ENCODE measurements around the gene SCAF1. TPM values are rescaled to one million over a fixed set of nuclear protein-coding genes. Genes with fewer than 3 reads are reported as not detected.

The SCAF1 gene
- total and polyA plus RNA-seq, 2 experiments from 2014 or later, result 19.7 to 53.7 TPM

GRCh38 chr19:49624967-49625910 lies 16.8 kb upstream of the SCAF1 start:
- Histone ChIP-seq H3K4me2 (no peak overlapping the region), H3K4me3 (no peak overlapping the region), H4K20me1 (replicated peaks; ENCODE audit: insufficient read depth) (peaks cover 18% of the 10 kb centered on the region), H3F3A (replicated peaks; ENCODE audit: low read depth) (peaks cover 25% of the 10 kb centered on the region), H3K4me1 (ENCODE audit: insufficient read depth) (no peaks in the 10 kb centered on the region), H3K27me3 (ENCODE audit: insufficient read depth) (no peaks in the 10 kb centered on the region), H3K36me3 (ENCODE audit: insufficient read depth) (peaks cover 8% of the 10 kb centered on the region; the same call in 1 of the 2 replicates), H2AFZ (no peak overlapping the region), H3K9me2 (ENCODE audit: insufficient read depth) (no peaks in the 10 kb centered on the region), H3K27ac (ENCODE audit: low read depth) (no peak overlapping the region), H3K79me2 (replicated peaks; ENCODE audit: insufficient read depth) (peaks cover 6% of the 10 kb centered on the region)
- Mint-ChIP-seq H3K27me3 (ENCODE audit: insufficient read depth, low read depth, poor library complexity) (peaks cover 18% of the 10 kb centered on the region), H3K4me1 (no peaks in the 10 kb centered on the region; the same call in 2 of the 3 replicates), H3K4me3 (no peak overlapping the region), H3K27ac (no peak overlapping the region), H3K36me3 (ENCODE audit: low read depth) (peaks cover 55% of the 10 kb centered on the region), H3K9me3 (no peaks in the 10 kb centered on the region)
- TF ChIP-seq, protein P1, sequence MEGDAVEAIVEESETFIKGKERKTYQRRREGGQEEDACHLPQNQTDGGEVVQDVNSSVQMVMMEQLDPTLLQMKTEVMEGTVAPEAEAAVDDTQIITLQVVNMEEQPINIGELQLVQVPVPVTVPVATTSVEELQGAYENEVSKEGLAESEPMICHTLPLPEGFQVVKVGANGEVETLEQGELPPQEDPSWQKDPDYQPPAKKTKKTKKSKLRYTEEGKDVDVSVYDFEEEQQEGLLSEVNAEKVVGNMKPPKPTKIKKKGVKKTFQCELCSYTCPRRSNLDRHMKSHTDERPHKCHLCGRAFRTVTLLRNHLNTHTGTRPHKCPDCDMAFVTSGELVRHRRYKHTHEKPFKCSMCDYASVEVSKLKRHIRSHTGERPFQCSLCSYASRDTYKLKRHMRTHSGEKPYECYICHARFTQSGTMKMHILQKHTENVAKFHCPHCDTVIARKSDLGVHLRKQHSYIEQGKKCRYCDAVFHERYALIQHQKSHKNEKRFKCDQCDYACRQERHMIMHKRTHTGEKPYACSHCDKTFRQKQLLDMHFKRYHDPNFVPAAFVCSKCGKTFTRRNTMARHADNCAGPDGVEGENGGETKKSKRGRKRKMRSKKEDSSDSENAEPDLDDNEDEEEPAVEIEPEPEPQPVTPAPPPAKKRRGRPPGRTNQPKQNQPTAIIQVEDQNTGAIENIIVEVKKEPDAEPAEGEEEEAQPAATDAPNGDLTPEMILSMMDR (conservative IDR thresholded peaks at IDR 0.05; ENCODE audit: low read depth in 2 of 2), result peak in 1 of 2 experiments; percentile 10; a peak in 1 of 4 replicates
- TF ChIP-seq EZH2phosphoT487 (IDR thresholded peaks at IDR 0.05; ENCODE audit: unreplicated experiment) (no peak), CREB1 (CRISPR knock-in tag; IDR thresholded peaks at IDR 0.05; ENCODE audit: low read depth) (no peak), POLR2AphosphoS5 (IDR thresholded peaks at IDR 0.05; ENCODE audit: low read depth) (no peak), JUNB (IDR thresholded peaks at IDR 0.05; ENCODE audit: unreplicated experiment) (no peak), STAT1 (IDR thresholded peaks at IDR 0.05; ENCODE audit: unreplicated experiment) (no peak)
- ATAC-seq (peak; percentile 31), DNase-seq (ENCODE audit: low spot score) (no peak)

DNA sequence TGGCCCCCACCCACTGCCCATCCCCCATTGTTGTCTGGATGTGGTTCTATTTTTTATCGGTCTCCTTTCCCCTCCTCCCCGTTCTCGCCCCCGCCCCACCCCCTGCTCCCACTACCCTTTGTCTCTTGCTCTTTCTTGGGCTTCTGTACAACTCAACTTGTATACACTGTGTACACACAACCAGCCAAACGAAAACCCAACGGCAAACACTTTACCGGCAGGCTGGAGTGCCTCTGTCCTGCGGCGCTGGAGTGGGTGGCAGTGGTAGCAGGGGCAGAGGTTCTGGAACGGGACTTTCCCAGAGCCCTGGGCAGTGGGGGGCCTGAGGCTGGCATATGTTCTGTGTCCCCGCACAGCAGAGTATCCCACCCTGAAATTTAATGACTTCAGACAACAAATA lies 15.8 kb upstream of the SCAF1 start:
- Histone ChIP-seq H3K79me2 (replicated peaks; ENCODE audit: insufficient read depth) (peaks cover 6% of the 10 kb centered on the region), H2AFZ (no peak overlapping the region), H4K20me1 (replicated peaks; ENCODE audit: insufficient read depth) (peaks cover 21% of the 10 kb centered on the region), H3K4me3 (no peak overlapping the region), H3K4me1 (ENCODE audit: insufficient read depth) (peaks cover 5% of the 10 kb centered on the region; the same call in 1 of the 2 replicates), H3K27me3 (ENCODE audit: insufficient read depth) (no peaks in the 10 kb centered on the region), H3F3A (replicated peaks; ENCODE audit: low read depth) (peaks cover 29% of the 10 kb centered on the region), H3K9me2 (ENCODE audit: insufficient read depth) (no peaks in the 10 kb centered on the region), H3K27ac (ENCODE audit: low read depth) (no peak overlapping the region), H3K36me3 (ENCODE audit: insufficient read depth) (peaks cover 7% of the 10 kb centered on the region; the same call in 1 of the 2 replicates), H3K4me2 (no peak overlapping the region)
- Mint-ChIP-seq H3K27ac (no peak overlapping the region), H3K27me3 (ENCODE audit: insufficient read depth, low read depth, poor library complexity) (peaks cover 18% of the 10 kb centered on the region), H3K4me3 (no peak overlapping the region), H3K9me3 (no peaks in the 10 kb centered on the region), H3K4me1 (peaks cover 7% of the 10 kb centered on the region), H3K36me3 (ENCODE audit: low read depth) (peaks cover 52% of the 10 kb centered on the region)
- DNase-seq (ENCODE audit: low spot score) (no peak), ATAC-seq (no peak)
- no peak for TF ChIP-seq ZNF114 (CRISPR knock-in tag; IDR thresholded peaks at IDR 0.05)
- no peak for TF ChIP-seq NANOG (IDR thresholded peaks at IDR 0.05; ENCODE audit: borderline replicate concordance)
- no peak for TF ChIP-seq POLR2AphosphoS5 (IDR thresholded peaks at IDR 0.05; ENCODE audit: low read depth)
- no peak for TF ChIP-seq STAT1 (IDR thresholded peaks at IDR 0.05; ENCODE audit: unreplicated experiment)
- no peak for TF ChIP-seq REST (IDR thresholded peaks at IDR 0.05; ENCODE audit: unreplicated experiment)

All from GM23338 (cell line).